Measurements from ENCODE around the gene ADAM30.

ADAM30 gene

GRCh38 chr1:119868176-119868575 lies 28.1 kb downstream of the ADAM30 start:
- no peak overlapping the region for H2AFZ ChIP-seq (ENCODE audit: low read depth, low read length, severe bottlenecking)
- H3K9ac ChIP-seq (ENCODE audit: low read length) = no peak overlapping the region
- no peak overlapping the region for H3K27ac ChIP-seq (ENCODE audit: low read depth, low read length)
- no peak overlapping the region for H3K4me3 ChIP-seq (ENCODE audit: insufficient read depth, low read length, poor library complexity, severe bottlenecking)
- no peak overlapping the region for H3K4me2 ChIP-seq (ENCODE audit: low read depth, low read length, poor library complexity, severe bottlenecking)
- no peak for TF ChIP-seq EZH2phosphoT487 (conservative IDR thresholded peaks at IDR 0.05; ENCODE audit: low read length)
- TF ChIP-seq, protein P1, sequence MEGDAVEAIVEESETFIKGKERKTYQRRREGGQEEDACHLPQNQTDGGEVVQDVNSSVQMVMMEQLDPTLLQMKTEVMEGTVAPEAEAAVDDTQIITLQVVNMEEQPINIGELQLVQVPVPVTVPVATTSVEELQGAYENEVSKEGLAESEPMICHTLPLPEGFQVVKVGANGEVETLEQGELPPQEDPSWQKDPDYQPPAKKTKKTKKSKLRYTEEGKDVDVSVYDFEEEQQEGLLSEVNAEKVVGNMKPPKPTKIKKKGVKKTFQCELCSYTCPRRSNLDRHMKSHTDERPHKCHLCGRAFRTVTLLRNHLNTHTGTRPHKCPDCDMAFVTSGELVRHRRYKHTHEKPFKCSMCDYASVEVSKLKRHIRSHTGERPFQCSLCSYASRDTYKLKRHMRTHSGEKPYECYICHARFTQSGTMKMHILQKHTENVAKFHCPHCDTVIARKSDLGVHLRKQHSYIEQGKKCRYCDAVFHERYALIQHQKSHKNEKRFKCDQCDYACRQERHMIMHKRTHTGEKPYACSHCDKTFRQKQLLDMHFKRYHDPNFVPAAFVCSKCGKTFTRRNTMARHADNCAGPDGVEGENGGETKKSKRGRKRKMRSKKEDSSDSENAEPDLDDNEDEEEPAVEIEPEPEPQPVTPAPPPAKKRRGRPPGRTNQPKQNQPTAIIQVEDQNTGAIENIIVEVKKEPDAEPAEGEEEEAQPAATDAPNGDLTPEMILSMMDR (IDR thresholded peaks at IDR 0.05; ENCODE audit: insufficient read depth, low read length, poor library complexity, severe bottlenecking) = no peak
- no peaks in the 10 kb centered on the region for H3K36me3 ChIP-seq (ENCODE audit: low read length)
- H4K20me1 ChIP-seq (ENCODE audit: low read depth, low read length) = no peaks in the 10 kb centered on the region
- H3K9me2 ChIP-seq (replicated peaks; ENCODE audit: insufficient read depth, low read length) = no peaks in the 10 kb centered on the region
- no peaks in the 10 kb centered on the region for H3K27me3 ChIP-seq (ENCODE audit: low read length)
- H3F3A ChIP-seq (ENCODE audit: insufficient read depth) = no peaks in the 10 kb centered on the region
- H3K9me3 ChIP-seq (ENCODE audit: insufficient read depth, low read length) = no peaks in the 10 kb centered on the region
- H3K79me2 ChIP-seq (ENCODE audit: insufficient read depth, low read length) = no peaks in the 10 kb centered on the region

DNA sequence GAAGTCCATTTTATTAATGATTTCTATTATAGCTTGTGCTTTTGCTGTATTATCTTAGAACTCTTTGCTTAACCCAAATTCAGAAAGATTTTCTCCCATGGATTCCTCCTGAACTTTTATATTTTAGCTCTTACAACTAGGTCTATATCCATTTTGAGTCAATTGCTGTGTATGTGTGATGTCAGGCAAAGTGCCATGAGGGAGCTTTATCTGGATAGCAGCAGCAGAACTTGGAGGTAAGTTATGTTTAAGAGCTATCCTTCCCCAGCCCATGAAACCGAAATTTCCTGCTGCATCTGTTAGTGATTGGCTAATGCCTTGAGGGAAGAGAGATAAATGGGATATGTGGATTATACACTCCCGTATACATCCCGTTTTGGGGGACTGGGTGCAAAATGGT lies 29.9 kb downstream of the ADAM30 start:
- no peak overlapping the region for H2AFZ ChIP-seq (ENCODE audit: low read depth, low read length, severe bottlenecking)
- no peak overlapping the region for H3K27ac ChIP-seq (ENCODE audit: low read depth, low read length)
- TF ChIP-seq, protein P1 (IDR thresholded peaks at IDR 0.05; ENCODE audit: insufficient read depth, low read length, poor library complexity, severe bottlenecking) = no peak
- TF ChIP-seq EZH2phosphoT487 (conservative IDR thresholded peaks at IDR 0.05; ENCODE audit: low read length) = no peak
- no peaks in the 10 kb centered on the region for H3K9me2 ChIP-seq (replicated peaks; ENCODE audit: insufficient read depth, low read length)
- H4K20me1 ChIP-seq (ENCODE audit: low read depth, low read length) = no peaks in the 10 kb centered on the region
- no peaks in the 10 kb centered on the region for H3K27me3 ChIP-seq (ENCODE audit: low read length)
- H3K79me2 ChIP-seq (ENCODE audit: insufficient read depth, low read length) = no peaks in the 10 kb centered on the region
- H3F3A ChIP-seq (ENCODE audit: insufficient read depth) = no peaks in the 10 kb centered on the region
- no peaks in the 10 kb centered on the region for H3K36me3 ChIP-seq (ENCODE audit: low read length)
- no peak overlapping the region for H3K4me2 ChIP-seq (ENCODE audit: low read depth, low read length, poor library complexity, severe bottlenecking)
- H3K9ac ChIP-seq (ENCODE audit: low read length) = no peak overlapping the region
- no peaks in the 10 kb centered on the region for H3K9me3 ChIP-seq (ENCODE audit: insufficient read depth, low read length)
- no peak overlapping the region for H3K4me3 ChIP-seq (ENCODE audit: insufficient read depth, low read length, poor library complexity, severe bottlenecking)

- Histone ChIP-seq H4K20me1 (ENCODE audit: low read depth, low read length) (no peaks in the 10 kb centered on the region), H3K27me3 (ENCODE audit: low read length) (no peaks in the 10 kb centered on the region), H3K9me2 (replicated peaks; ENCODE audit: insufficient read depth, low read length) (no peaks in the 10 kb centered on the region), H3F3A (ENCODE audit: insufficient read depth) (no peaks in the 10 kb centered on the region), H3K4me2 (ENCODE audit: low read depth, low read length, poor library complexity, severe bottlenecking) (no peak overlapping the region), H3K79me2 (ENCODE audit: insufficient read depth, low read length) (no peaks in the 10 kb centered on the region), H3K27ac (ENCODE audit: low read depth, low read length) (no peak overlapping the region), H3K9ac (ENCODE audit: low read length) (no peak overlapping the region), H3K4me3 (ENCODE audit: insufficient read depth, low read length, poor library complexity, severe bottlenecking) (no peak overlapping the region), H3K9me3 (ENCODE audit: insufficient read depth, low read length) (no peaks in the 10 kb centered on the region), H3K36me3 (ENCODE audit: low read length) (no peaks in the 10 kb centered on the region), H2AFZ (ENCODE audit: low read depth, low read length, severe bottlenecking) (no peak overlapping the region)
- no peak for TF ChIP-seq EZH2phosphoT487 (conservative IDR thresholded peaks at IDR 0.05; ENCODE audit: low read length)
- TF ChIP-seq, protein P1 (IDR thresholded peaks at IDR 0.05; ENCODE audit: insufficient read depth, low read length, poor library complexity, severe bottlenecking) = no peak
Measured at GRCh38 chr1:119865627-119866026, 30.7 kb downstream of the ADAM30 start.

Data from SU-DHL-6 (cell line).